ENCODE results near the gene FBP1.
A peak's percentile ranks its signal among the peaks of the same experiment; 100 is the strongest.
"Not testable (repeated sequence)": the region's sequence is repeated elsewhere in the genome, so short reads cannot be mapped to it uniquely, and the experiment has no call there.

The FBP1 gene

DNA sequence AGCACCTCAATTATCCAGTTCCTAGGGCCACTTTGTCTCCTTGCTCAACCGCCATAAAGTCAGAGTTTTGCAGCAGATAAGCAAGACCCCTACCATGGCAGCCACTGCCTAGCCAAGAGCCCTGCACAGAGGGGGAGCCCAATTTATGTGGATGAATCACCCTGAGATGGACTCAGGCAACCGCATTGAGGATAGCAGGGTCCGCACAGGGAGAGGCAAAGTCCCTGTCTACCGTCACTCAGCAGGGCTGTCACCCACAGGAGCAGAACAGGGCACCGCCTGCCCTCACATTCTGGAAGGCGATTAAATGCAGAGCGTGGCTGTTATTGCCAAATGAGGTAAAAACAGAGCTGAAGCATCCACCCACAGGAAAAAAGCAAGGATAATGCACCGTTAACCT lies 47.4 kb downstream of the FBP1 start:
- no peaks in the 10 kb centered on the region for H3K79me2 ChIP-seq (ENCODE audit: insufficient read depth, low read length)
- H3F3A ChIP-seq (ENCODE audit: low read depth): no peaks in the 10 kb centered on the region
- no peaks in the 10 kb centered on the region for H3K27me3 ChIP-seq (ENCODE audit: insufficient read depth, low read length, poor library complexity, severe bottlenecking)
- H4K20me1 ChIP-seq (ENCODE audit: insufficient read depth, low read length, poor library complexity, severe bottlenecking): no peaks in the 10 kb centered on the region
- no peak overlapping the region for H2AFZ ChIP-seq (ENCODE audit: low read length)
- H3K4me3 ChIP-seq (ENCODE audit: low read length, poor library complexity, severe bottlenecking): no peak overlapping the region
- H3K4me2 ChIP-seq (ENCODE audit: low read depth, low read length, poor library complexity, severe bottlenecking): no peak overlapping the region
- H3K36me3 ChIP-seq (ENCODE audit: insufficient read depth, low read length): no peaks in the 10 kb centered on the region
- TF ChIP-seq, protein P1, sequence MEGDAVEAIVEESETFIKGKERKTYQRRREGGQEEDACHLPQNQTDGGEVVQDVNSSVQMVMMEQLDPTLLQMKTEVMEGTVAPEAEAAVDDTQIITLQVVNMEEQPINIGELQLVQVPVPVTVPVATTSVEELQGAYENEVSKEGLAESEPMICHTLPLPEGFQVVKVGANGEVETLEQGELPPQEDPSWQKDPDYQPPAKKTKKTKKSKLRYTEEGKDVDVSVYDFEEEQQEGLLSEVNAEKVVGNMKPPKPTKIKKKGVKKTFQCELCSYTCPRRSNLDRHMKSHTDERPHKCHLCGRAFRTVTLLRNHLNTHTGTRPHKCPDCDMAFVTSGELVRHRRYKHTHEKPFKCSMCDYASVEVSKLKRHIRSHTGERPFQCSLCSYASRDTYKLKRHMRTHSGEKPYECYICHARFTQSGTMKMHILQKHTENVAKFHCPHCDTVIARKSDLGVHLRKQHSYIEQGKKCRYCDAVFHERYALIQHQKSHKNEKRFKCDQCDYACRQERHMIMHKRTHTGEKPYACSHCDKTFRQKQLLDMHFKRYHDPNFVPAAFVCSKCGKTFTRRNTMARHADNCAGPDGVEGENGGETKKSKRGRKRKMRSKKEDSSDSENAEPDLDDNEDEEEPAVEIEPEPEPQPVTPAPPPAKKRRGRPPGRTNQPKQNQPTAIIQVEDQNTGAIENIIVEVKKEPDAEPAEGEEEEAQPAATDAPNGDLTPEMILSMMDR (conservative IDR thresholded peaks at IDR 0.05; ENCODE audit: low read length): no peak
- TF ChIP-seq EZH2phosphoT487 (IDR thresholded peaks at IDR 0.05; ENCODE audit: borderline replicate concordance): no peak
- no peaks in the 10 kb centered on the region for H3K9me3 ChIP-seq (ENCODE audit: insufficient read depth, low read depth, low read length)
- H3K9me2 ChIP-seq (replicated peaks; ENCODE audit: low read depth, low read length): no peaks in the 10 kb centered on the region
- no peak overlapping the region for H3K9ac ChIP-seq (ENCODE audit: low read depth, low read length, poor library complexity, severe bottlenecking)
- no peaks in the 10 kb centered on the region for H3K4me1 ChIP-seq (ENCODE audit: insufficient read depth, low read length, poor library complexity, severe bottlenecking)

GRCh38 chr9:94591046-94591545 lies 48.2 kb downstream of the FBP1 start:
- not testable (repeated sequence) for H3K27me3 ChIP-seq (ENCODE audit: insufficient read depth, low read length, poor library complexity, severe bottlenecking); H3K4me1 ChIP-seq (ENCODE audit: insufficient read depth, low read length, poor library complexity, severe bottlenecking); H3K9me3 ChIP-seq (ENCODE audit: insufficient read depth, low read depth, low read length); H3K79me2 ChIP-seq (ENCODE audit: insufficient read depth, low read length); H3F3A ChIP-seq (ENCODE audit: low read depth); H3K9ac ChIP-seq (ENCODE audit: low read depth, low read length, poor library complexity, severe bottlenecking); H3K36me3 ChIP-seq (ENCODE audit: insufficient read depth, low read length); H3K4me3 ChIP-seq (ENCODE audit: low read length, poor library complexity, severe bottlenecking); H3K9me2 ChIP-seq (replicated peaks; ENCODE audit: low read depth, low read length); H3K4me2 ChIP-seq (ENCODE audit: low read depth, low read length, poor library complexity, severe bottlenecking); H2AFZ ChIP-seq (ENCODE audit: low read length); H4K20me1 ChIP-seq (ENCODE audit: insufficient read depth, low read length, poor library complexity, severe bottlenecking)

DNA sequence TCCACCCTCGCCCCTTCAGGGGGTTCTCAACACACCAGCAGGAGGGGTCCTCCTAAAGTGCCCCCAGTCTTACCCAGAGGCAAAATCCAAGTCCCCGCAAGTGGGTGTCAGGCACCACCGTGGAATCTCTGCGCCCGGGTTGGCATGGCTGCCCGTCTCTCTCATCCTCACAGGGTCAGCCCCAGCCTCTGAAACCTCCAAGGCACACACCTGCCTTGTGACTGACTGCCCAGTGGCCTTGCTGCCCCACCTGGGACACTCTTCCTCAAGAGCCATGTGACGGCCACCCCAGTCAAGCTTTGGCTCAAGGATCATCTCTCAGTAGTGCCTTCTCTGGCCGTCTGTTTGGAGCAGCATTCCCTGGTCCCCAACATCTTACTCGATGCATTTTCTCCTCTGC lies 50.6 kb downstream of the FBP1 start:
- no peaks in the 10 kb centered on the region for H3K9me3 ChIP-seq (ENCODE audit: insufficient read depth, low read depth, low read length)
- TF ChIP-seq EZH2phosphoT487 (IDR thresholded peaks at IDR 0.05; ENCODE audit: borderline replicate concordance): no peak
- TF ChIP-seq, protein P1 (conservative IDR thresholded peaks at IDR 0.05; ENCODE audit: low read length): no peak
- no peak overlapping the region for H3K9ac ChIP-seq (ENCODE audit: low read depth, low read length, poor library complexity, severe bottlenecking)
- H3K36me3 ChIP-seq (ENCODE audit: insufficient read depth, low read length): no peaks in the 10 kb centered on the region
- H4K20me1 ChIP-seq (ENCODE audit: insufficient read depth, low read length, poor library complexity, severe bottlenecking): no peaks in the 10 kb centered on the region
- H3K4me1 ChIP-seq (ENCODE audit: insufficient read depth, low read length, poor library complexity, severe bottlenecking): peaks cover 7% of the 10 kb centered on the region
- no peaks in the 10 kb centered on the region for H3K9me2 ChIP-seq (replicated peaks; ENCODE audit: low read depth, low read length)
- H3K4me3 ChIP-seq (ENCODE audit: low read length, poor library complexity, severe bottlenecking): no peak overlapping the region
- H3F3A ChIP-seq (ENCODE audit: low read depth): no peaks in the 10 kb centered on the region
- no peak overlapping the region for H2AFZ ChIP-seq (ENCODE audit: low read length)
- no peak overlapping the region for H3K4me2 ChIP-seq (ENCODE audit: low read depth, low read length, poor library complexity, severe bottlenecking)
- H3K27me3 ChIP-seq (ENCODE audit: insufficient read depth, low read length, poor library complexity, severe bottlenecking): no peaks in the 10 kb centered on the region
- no peaks in the 10 kb centered on the region for H3K79me2 ChIP-seq (ENCODE audit: insufficient read depth, low read length)

GRCh38 chr9:94586814-94587213 lies 52.5 kb downstream of the FBP1 start:
- H2AFZ ChIP-seq (ENCODE audit: low read length): no peak overlapping the region
- H3K9me3 ChIP-seq (ENCODE audit: insufficient read depth, low read depth, low read length): no peaks in the 10 kb centered on the region
- peak overlapping the region; percentile 40 for H3K4me2 ChIP-seq (ENCODE audit: low read depth, low read length, poor library complexity, severe bottlenecking)
- TF ChIP-seq, protein P1 (conservative IDR thresholded peaks at IDR 0.05; ENCODE audit: low read length): no peak
- no peak for TF ChIP-seq EZH2phosphoT487 (IDR thresholded peaks at IDR 0.05; ENCODE audit: borderline replicate concordance)
- H3F3A ChIP-seq (ENCODE audit: low read depth): no peaks in the 10 kb centered on the region
- peaks cover 7% of the 10 kb centered on the region for H3K4me1 ChIP-seq (ENCODE audit: insufficient read depth, low read length, poor library complexity, severe bottlenecking)
- H3K4me3 ChIP-seq (ENCODE audit: low read length, poor library complexity, severe bottlenecking): no peak overlapping the region
- H3K36me3 ChIP-seq (ENCODE audit: insufficient read depth, low read length): no peaks in the 10 kb centered on the region
- H3K9me2 ChIP-seq (replicated peaks; ENCODE audit: low read depth, low read length): no peaks in the 10 kb centered on the region
- no peaks in the 10 kb centered on the region for H3K79me2 ChIP-seq (ENCODE audit: insufficient read depth, low read length)
- H3K27me3 ChIP-seq (ENCODE audit: insufficient read depth, low read length, poor library complexity, severe bottlenecking): no peaks in the 10 kb centered on the region
- H3K9ac ChIP-seq (ENCODE audit: low read depth, low read length, poor library complexity, severe bottlenecking): no peak overlapping the region
- H4K20me1 ChIP-seq (ENCODE audit: insufficient read depth, low read length, poor library complexity, severe bottlenecking): no peaks in the 10 kb centered on the region

Measured in Loucy (cell line).